Right atrium auricular region (tissue), 2 donors: ENCODE measurements around the gene SNRPA. TPM values are rescaled to one million over a fixed set of nuclear protein-coding genes. Genes with fewer than 3 reads are reported as not detected.
"Not testable (repeated sequence)": the region's sequence is repeated elsewhere in the genome, so short reads cannot be mapped to it uniquely, and the experiment has no call there.

Source experiments
- DNase-seq: peaks from one replicate; pipeline ENCODE4 v3.0.0-alpha.2; 2019; ENCODE audit warnings: low spot score
- H3K27ac ChIP-seq, 2 donors: fragments of 200-600 bp; sonication (generic); 1 replicate in 1 of 2; 2 replicates in 1 of 2; pipeline ENCODE4 v1.5.1; 2016 to 2019
- H3K27me3 ChIP-seq, 2 donors: fragments of 200-600 bp; sonication (generic); one replicate each; pipeline versions ENCODE4 v1.5.1 to v1.6.0; 2017 to 2019
- H3K36me3 ChIP-seq: fragments of 200-600 bp; sonication (generic); one replicate; pipeline ENCODE4 v1.5.1; 2016
- H3K4me1 ChIP-seq, 2 donors: fragments of 200-600 bp; sonication (generic); one replicate each; pipeline versions ENCODE4 v1.5.1 to v1.6.0; 2017 to 2019
- H3K4me3 ChIP-seq, 2 donors: fragments of 200-600 bp; sonication (generic); 1 replicate in 1 of 2; 2 replicates in 1 of 2; pipeline ENCODE4 v1.5.1; 2017 to 2019; ENCODE audit warnings: mild to moderate bottlenecking in 1 of 2, moderate library complexity in 1 of 2
- H3K9me3 ChIP-seq, 2 donors: fragments of 200-600 bp; sonication (generic); one replicate each; pipeline ENCODE4 v1.5.1; 2019
- CTCF ChIP-seq, 2 donors: fragments of 200-600 bp; sonication (generic); IDR thresholded peaks; one replicate each; pipeline ENCODE4 v1.5.1; 2019; ENCODE audit warnings: antibody characterized with exemption in 2 of 2
- total RNA-seq, 2 donors: library from RNA; depleted of rRNA; stranded (reverse); fragments of >200 nt; gene quantifications; one replicate each; pipeline ENCODE4 v1.1.0, GENCODE V29; 2016

SNRPA gene
- total RNA-seq, 2 donors from 2014 or later = 30.7 to 32.9 TPM

DNA sequence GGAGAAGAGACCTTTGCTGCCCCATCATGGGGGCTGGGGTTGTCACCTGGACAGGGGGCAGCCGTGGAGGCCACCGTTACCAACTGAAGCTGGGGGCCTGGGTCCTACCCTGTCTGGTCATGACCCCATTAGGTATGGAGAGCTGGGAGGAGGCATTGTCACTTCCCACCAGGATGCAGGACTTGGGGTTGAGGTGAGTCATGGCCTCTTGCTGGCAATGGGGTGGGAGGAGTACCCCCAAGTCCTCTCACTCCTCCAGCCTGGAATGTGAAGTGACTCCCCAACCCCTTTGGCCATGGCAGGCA, 57.0 kb downstream of the SNRPA start:
- H3K4me3 ChIP-seq = no peak overlapping the region
- peak overlapping the region; percentile 86 to 96 for H3K27ac ChIP-seq
- no peak for DNase-seq
- H3K4me1 ChIP-seq = peaks cover 3 to 89% of the 10 kb centered on the region in 2 donors
- no peaks in the 10 kb centered on the region for H3K27me3 ChIP-seq
- H3K9me3 ChIP-seq = no peaks in the 10 kb centered on the region
- H3K36me3 ChIP-seq = peaks cover 32% of the 10 kb centered on the region
- TF ChIP-seq CTCF (IDR thresholded peaks at IDR 0.05) = no peak

GRCh38 chr19:40808497-40808896, 57.5 kb downstream of the SNRPA start:
- H3K27me3 ChIP-seq = no peaks in the 10 kb centered on the region
- peaks cover 32% of the 10 kb centered on the region for H3K36me3 ChIP-seq
- no peak for TF ChIP-seq CTCF (IDR thresholded peaks at IDR 0.05)
- no peaks in the 10 kb centered on the region for H3K9me3 ChIP-seq
- no peak overlapping the region for H3K4me3 ChIP-seq
- no peak overlapping the region for H3K27ac ChIP-seq
- H3K4me1 ChIP-seq = peaks cover 3 to 87% of the 10 kb centered on the region in 2 donors
- no peak for DNase-seq

DNA sequence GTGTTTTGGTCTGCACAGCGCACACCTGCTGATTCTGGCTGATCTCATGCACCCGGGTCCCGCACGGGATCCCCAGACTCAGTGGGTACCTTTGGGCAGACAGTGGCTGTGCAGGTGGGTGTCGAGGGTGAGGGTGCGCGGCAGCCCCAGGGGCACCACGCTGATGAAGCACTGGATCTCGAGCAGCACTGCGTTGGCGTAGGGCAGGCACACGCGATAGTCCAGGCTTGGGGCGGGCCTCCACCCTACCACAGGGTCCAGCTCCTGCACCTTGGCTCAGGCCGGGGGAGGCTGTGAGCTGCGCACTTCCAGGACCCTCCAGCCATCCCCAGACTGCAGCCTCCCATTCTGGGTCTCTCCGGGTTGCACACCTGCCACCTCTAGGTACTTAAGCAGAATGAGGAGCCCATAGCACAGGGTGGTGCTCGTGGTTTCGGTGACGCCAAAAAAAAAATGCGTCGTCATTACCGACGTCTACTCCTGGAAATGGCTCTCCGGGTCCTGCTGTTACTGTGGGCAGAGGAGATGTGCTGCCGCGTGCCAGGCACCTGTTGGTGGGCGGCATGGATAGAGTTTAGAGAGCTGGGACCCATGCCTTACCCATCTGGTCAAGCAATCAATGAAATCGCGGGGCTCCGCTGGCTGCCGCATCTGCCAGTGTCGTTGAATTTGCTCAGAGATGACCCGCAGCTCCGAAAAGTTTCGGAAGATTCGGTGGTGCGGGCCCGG, 58.5 kb downstream of the SNRPA start:
- H3K36me3 ChIP-seq = peaks cover 32% of the 10 kb centered on the region
- H3K4me3 ChIP-seq = no peak overlapping the region
- peaks cover 0 to 77% of the 10 kb centered on the region in 2 donors for H3K4me1 ChIP-seq
- H3K9me3 ChIP-seq = no peaks in the 10 kb centered on the region
- no peak for DNase-seq
- H3K27me3 ChIP-seq = no peaks in the 10 kb centered on the region
- H3K27ac ChIP-seq = peak overlapping the region; percentile 62 to 74
- no peak for TF ChIP-seq CTCF (IDR thresholded peaks at IDR 0.05)

- no peak for TF ChIP-seq CTCF (IDR thresholded peaks at IDR 0.05)
- no peaks in the 10 kb centered on the region for H3K27me3 ChIP-seq
- peak overlapping the region; percentile 62 to 74 for H3K27ac ChIP-seq
- peak overlapping the region; percentile 39 to 48 for H3K4me3 ChIP-seq
- peaks cover 32% of the 10 kb centered on the region for H3K36me3 ChIP-seq
- H3K4me1 ChIP-seq = peaks cover 0 to 70% of the 10 kb centered on the region in 2 donors
- DNase-seq = no peak
- no peaks in the 10 kb centered on the region for H3K9me3 ChIP-seq
These were observed 59.2 kb downstream of the SNRPA start for GRCh38 chr19:40810160-40810559.

- peaks cover 0 to 64% of the 10 kb centered on the region in 2 donors for H3K4me1 ChIP-seq
These were observed 59.8 kb downstream of the SNRPA start for GRCh38 chr19:40810649-40811408.

More at GRCh38 chr19:40810649-40811408, 59.8 kb downstream of the SNRPA start:
- peak overlapping the region; percentile 39 to 48 for H3K4me3 ChIP-seq
- peak overlapping the region; percentile 62 to 74 for H3K27ac ChIP-seq
- peak in 1 of 2 donors; percentile 25 for TF ChIP-seq CTCF (IDR thresholded peaks at IDR 0.05)
- H3K27me3 ChIP-seq, H3K9me3 ChIP-seq: not testable (repeated sequence)
- H3K36me3 ChIP-seq = peaks cover 32% of the 10 kb centered on the region
- DNase-seq = peak; percentile 89
